ENCODE data around the gene PRR5. TPM values are rescaled to one million over a fixed set of nuclear protein-coding genes. Genes with fewer than 3 reads are reported as not detected.
A peak's percentile ranks its signal among the peaks of the same experiment; 100 is the strongest.
"Not testable (repeated sequence)": the region's sequence is repeated elsewhere in the genome, so short reads cannot be mapped to it uniquely, and the experiment has no call there.

PRR5 gene, protein sequence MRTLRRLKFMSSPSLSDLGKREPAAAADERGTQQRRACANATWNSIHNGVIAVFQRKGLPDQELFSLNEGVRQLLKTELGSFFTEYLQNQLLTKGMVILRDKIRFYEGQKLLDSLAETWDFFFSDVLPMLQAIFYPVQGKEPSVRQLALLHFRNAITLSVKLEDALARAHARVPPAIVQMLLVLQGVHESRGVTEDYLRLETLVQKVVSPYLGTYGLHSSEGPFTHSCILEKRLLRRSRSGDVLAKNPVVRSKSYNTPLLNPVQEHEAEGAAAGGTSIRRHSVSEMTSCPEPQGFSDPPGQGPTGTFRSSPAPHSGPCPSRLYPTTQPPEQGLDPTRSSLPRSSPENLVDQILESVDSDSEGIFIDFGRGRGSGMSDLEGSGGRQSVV
- 0.21 TPM for polyA plus RNA-seq (2012; ENCODE audit: low read depth, missing spikeins)

DNA sequence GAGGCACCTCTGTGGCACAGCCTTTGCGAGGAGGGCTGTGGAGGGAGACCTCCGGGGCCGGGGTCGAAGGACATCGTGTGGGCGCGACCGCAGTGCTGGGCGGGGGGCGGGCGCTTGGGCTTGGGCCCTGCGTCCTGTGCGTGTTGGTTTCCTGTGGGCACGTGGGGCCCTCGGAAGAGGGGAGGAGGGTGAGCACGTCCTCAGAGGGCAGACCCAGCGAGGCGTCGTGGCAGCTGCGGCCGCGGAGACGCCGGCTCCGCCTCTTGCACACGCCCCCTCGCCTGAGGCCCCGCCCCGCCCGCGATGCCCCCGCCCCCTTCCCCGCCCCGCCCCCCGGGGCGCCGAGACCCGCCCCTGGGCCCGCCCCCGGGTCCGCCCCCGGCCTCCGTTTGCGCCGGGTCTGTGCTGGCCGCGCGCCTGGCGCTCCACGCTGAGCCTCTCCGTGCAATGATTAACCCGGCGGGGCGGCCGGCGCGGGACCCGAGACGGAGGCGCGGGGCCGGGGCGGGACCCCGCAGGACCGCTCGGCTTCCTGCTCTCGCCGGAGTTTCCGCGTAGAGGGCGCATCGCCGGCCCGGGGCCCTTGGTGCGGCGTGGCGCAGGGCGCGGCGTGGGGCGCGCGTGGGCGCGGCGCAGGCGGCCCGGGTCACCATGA, at the start of gene PRR5:
TSS of gene PRR5 (plus strand) at position 381 of the 655 bp plus-strand sequence. CDS start at position 652, 271 bp downstream.
- FAIRE-seq, result peak; percentile 68
- DNase-seq (ENCODE audit: insufficient read length, low spot score), result peak; percentile 71
- TF ChIP-seq PAX5 (IDR thresholded peaks at IDR 0.05; ENCODE audit: insufficient read depth, low read length, severe bottlenecking), result no peak
- no peak for TF ChIP-seq TAF1 (IDR thresholded peaks at IDR 0.05; ENCODE audit: low read depth, low read length)
- no peak for TF ChIP-seq SPI1 (IDR thresholded peaks at IDR 0.05; ENCODE audit: low read depth, low read length)
- no peak for TF ChIP-seq POLR2AphosphoS5 (IDR thresholded peaks at IDR 0.05; ENCODE audit: low read depth, low read length)
- TF ChIP-seq POLR2A (IDR thresholded peaks at IDR 0.05; ENCODE audit: low read depth, low read length), result no peak
- no peak for TF ChIP-seq POU2F2 (IDR thresholded peaks at IDR 0.05; ENCODE audit: low read depth, low read length)

DNA sequence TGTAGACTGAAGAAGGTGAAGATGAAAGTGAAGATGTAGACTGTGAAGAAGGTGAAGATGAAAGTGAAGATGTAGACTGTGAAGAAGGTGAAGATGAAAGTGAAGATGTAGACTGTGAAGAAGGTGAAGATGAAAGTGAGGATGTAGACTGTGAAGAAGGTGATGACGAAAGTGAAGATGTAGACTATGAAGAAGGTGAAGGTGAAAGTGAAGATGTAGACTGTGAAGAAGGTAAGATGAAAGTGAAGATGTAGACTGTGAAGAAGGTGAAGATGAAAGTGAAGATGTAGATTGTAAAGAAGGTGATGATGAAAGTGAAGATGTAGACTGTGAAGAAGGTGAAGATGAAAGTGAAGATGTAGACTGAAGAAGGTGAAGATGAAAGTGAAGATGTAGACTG, 49.1 kb upstream of the PRR5 start:
- not testable (repeated sequence) for FAIRE-seq; DNase-seq (ENCODE audit: insufficient read length, low spot score)

DNA sequence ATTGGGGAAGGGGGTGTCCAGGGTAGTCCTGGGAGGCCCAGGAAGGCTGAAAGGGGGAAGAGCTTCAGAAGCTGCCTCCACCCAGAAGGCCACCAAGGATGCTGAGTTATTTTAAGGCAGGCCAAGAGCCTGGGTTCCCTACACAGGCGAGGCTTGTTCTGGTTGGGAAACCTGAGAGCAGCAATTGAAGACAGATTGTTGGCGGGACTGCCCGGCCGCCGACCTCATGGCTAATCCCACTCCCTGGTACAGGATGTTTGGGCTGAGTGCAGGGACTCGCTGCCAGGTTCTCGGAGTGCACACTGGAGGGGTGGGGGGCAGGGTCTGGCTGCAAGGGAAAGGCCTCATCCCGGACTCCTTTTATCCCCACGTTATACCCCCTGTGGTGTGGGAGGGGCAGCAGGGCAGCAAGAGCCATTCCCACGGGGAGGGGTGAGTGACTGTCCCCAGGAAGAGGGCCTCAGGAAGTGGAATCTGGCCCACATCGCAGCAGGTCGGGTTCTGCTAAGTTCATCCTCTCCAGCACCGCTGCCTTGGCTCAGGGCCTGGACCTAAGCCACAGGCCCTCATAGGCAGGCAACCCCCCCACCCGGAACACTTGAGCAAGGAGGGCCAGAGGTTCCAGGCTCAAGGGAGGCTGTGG, 43.6 kb upstream of the PRR5 start:
- DNase-seq (ENCODE audit: insufficient read length, low spot score) (no peak), FAIRE-seq (no peak)
- TF ChIP-seq SPI1 (IDR thresholded peaks at IDR 0.05; ENCODE audit: low read depth, low read length) (no peak), POLR2A (IDR thresholded peaks at IDR 0.05; ENCODE audit: low read depth, low read length) (no peak), POU2F2 (IDR thresholded peaks at IDR 0.05; ENCODE audit: low read depth, low read length) (no peak), TAF1 (IDR thresholded peaks at IDR 0.05; ENCODE audit: low read depth, low read length) (no peak), PAX5 (IDR thresholded peaks at IDR 0.05; ENCODE audit: insufficient read depth, low read length, severe bottlenecking) (no peak)

DNA sequence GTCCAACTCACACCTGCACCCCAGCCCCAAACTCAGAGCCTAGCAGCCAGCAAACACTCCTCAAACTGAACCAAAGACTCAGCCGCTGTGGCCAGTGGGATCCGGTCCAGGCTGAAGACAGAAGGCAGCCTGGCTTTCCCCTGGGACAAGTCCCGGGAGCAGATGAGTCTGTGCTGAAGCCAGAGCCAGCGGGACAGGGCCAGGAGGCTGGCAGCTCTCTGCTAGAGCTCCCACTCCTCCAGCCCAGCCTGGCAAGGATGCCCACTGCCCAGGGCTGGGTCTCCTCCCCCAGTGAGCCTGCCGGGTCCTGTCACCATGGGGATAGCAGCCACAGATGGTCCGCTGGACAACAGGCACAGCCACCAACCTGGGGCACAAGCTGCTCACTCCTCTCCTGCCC, 42.9 kb upstream of the PRR5 start:
- DNase-seq (ENCODE audit: insufficient read length, low spot score) (no peak), FAIRE-seq (no peak)
- no peak for TF ChIP-seq POU2F2 (IDR thresholded peaks at IDR 0.05; ENCODE audit: low read depth, low read length)
- no peak for TF ChIP-seq PAX5 (IDR thresholded peaks at IDR 0.05; ENCODE audit: insufficient read depth, low read length, severe bottlenecking)
- no peak for TF ChIP-seq POLR2A (IDR thresholded peaks at IDR 0.05; ENCODE audit: low read depth, low read length)
- TF ChIP-seq SPI1 (IDR thresholded peaks at IDR 0.05; ENCODE audit: low read depth, low read length), result no peak
- no peak for TF ChIP-seq POLR2AphosphoS5 (IDR thresholded peaks at IDR 0.05; ENCODE audit: low read depth, low read length)
- TF ChIP-seq TAF1 (IDR thresholded peaks at IDR 0.05; ENCODE audit: low read depth, low read length), result no peak

DNA sequence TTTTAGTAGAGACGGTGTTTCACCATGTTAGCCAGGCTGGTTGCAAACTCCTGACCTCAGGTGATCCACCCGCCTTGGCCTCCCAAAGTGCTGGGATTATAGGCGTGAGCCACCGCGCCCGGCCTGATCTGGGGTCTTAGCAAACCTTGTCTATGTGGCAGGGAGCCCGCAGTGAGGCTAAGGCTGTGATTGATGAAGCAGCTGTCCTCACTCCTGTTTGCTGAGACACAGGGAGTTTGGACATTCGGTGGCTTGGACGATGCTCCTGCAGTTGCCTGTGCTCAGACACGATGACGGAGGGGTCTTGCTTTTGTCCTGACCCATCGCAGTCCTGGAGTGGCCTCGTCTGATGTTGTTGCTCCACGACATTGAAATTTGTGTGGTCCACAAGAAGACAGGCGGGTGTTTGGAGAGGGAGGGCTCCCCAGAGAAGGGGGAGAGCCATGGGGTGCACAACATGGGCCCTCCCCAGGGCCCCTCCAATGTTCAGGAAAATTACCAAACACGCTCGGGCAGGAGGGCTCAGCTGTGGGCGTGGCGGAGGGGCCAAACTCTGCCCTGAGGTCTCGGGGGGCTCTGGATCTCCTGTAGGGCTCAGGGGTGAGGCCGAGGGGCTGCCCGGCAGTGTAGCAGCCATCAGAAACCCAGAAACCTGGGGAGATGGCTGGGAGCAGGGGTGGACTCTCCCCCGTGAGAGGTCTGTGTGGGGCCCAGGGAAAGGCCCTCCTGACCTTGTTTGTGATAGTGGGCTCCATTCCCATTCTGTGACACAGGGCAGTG, 41.8 kb upstream of the PRR5 start:
- TF ChIP-seq PAX5 (IDR thresholded peaks at IDR 0.05; ENCODE audit: insufficient read depth, low read length, severe bottlenecking) (no peak), SPI1 (IDR thresholded peaks at IDR 0.05; ENCODE audit: low read depth, low read length) (no peak), POLR2AphosphoS5 (IDR thresholded peaks at IDR 0.05; ENCODE audit: low read depth, low read length) (no peak), POLR2A (IDR thresholded peaks at IDR 0.05; ENCODE audit: low read depth, low read length) (no peak)
- FAIRE-seq, result no peak
- no peak for DNase-seq (ENCODE audit: insufficient read length, low spot score)

DNA sequence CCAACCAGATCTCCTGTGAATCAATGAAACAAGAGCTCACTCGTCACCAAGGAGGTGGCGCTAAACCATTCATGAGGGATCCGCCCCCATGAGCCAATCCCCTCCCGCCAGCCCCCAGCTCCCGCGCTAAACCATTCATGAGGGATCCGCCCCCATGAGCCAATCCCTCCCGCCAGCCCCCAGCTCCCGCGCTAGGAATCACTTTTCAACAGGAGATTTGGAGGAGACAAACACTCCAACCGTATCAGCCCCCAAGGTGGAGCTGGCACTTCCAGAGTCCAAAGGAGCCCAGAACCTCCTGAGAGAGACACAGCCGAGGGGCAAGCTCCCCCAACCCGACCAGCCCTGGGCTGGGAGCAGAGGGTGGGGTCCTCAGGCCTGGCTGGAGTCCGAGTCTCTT, 40.9 kb upstream of the PRR5 start:
- no peak for DNase-seq (ENCODE audit: insufficient read length, low spot score)
- no peak for TF ChIP-seq SPI1 (IDR thresholded peaks at IDR 0.05; ENCODE audit: low read depth, low read length)
- no peak for TF ChIP-seq POU2F2 (IDR thresholded peaks at IDR 0.05; ENCODE audit: low read depth, low read length)
- TF ChIP-seq POLR2AphosphoS5 (IDR thresholded peaks at IDR 0.05; ENCODE audit: low read depth, low read length), result no peak
- TF ChIP-seq TAF1 (IDR thresholded peaks at IDR 0.05; ENCODE audit: low read depth, low read length), result no peak
- TF ChIP-seq PAX5 (IDR thresholded peaks at IDR 0.05; ENCODE audit: insufficient read depth, low read length, severe bottlenecking), result no peak
- no peak for TF ChIP-seq POLR2A (IDR thresholded peaks at IDR 0.05; ENCODE audit: low read depth, low read length)
- FAIRE-seq, result no peak

DNA sequence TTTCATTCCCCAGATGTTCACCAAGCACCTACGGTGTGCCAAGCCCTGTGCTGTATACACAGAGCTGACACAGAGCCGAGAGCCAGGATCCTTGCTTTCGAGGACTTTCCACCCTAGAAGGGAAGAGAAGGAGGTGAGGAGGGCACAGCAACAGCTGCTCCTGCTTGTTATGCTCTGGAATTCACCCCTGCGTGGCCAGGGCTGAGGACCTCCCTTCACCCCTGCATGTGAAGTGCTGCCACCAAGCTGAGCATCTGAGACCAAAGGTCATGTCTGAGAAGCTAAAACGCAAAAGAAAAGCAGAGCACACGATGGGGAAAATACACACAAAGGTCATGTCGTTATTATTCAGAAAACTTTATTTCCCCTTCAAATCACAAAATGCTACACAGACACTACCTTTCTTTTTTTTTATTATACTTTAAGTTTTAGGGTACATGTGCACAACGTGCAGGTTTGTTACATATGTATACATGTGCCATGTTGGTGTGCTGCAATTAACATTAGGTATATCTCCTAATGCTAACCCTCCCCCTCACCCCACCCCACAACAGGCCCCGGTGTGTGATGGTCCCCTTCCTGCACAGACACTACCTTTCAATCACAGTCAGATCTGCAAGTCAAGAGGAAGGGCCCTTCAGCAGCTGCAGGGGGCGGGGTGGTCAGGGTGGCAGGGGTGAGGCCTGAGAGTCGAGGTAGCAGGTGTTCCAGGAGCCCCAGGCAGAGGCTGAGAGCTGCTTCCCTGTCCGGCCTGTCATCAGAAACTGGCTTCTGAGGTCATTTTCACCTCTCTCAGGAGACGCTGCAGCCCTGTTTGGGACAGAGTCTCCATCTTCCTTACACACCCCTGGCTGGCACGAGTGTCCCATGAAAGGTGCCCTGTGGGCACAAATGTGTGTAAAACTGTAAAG, 40.1 kb upstream of the PRR5 start:
- FAIRE-seq, result no peak
- no peak for DNase-seq (ENCODE audit: insufficient read length, low spot score)
- no peak for TF ChIP-seq POLR2A (IDR thresholded peaks at IDR 0.05; ENCODE audit: low read depth, low read length)
- TF ChIP-seq POLR2AphosphoS5 (IDR thresholded peaks at IDR 0.05; ENCODE audit: low read depth, low read length), result no peak

DNA sequence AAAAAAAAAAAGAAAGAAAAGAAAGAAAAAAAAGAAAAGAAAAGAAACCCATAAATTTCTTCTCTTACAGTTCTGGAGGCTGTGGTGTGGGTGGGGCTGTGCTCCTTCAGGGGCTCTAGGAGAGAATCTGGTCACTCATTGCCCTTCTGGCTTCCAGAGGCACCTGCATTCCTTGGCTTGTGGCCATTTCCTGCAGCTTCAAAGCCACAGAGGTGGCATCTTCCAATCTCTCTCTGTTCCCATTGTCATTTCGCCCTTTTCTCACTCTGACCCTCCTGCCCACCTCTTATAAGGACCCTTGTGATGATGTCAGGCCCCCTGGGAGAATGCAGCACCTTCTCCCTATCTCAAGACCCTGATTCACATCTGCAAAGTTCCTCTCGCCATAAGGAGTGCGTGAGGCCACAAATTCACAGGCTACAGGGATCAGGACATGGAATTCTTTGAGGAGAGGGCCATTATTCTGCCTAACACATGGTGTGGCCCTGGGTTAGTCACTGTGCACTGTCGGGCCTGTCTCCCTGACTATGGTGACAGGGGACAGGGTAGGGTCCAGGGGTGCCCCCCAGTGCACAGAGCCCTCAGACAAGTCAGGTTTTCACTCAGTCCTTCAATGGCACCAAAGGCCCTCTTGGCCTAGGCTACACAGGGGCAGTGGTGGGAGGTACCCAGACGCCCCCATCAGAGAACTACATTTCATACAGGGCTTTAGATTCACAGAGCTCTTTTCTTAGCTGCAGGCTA, 38.6 kb upstream of the PRR5 start:
- TF ChIP-seq PAX5 (IDR thresholded peaks at IDR 0.05; ENCODE audit: insufficient read depth, low read length, severe bottlenecking) (no peak), POLR2AphosphoS5 (IDR thresholded peaks at IDR 0.05; ENCODE audit: low read depth, low read length) (no peak), TAF1 (IDR thresholded peaks at IDR 0.05; ENCODE audit: low read depth, low read length) (no peak), POLR2A (IDR thresholded peaks at IDR 0.05; ENCODE audit: low read depth, low read length) (no peak), POU2F2 (IDR thresholded peaks at IDR 0.05; ENCODE audit: low read depth, low read length) (no peak)
- DNase-seq (ENCODE audit: insufficient read length, low spot score) (no peak), FAIRE-seq (no peak)

All from GM12891 (cell line).